AG09309 (cell line): Measurements from ENCODE around the gene OMA1.

Experiments used
- DNase-seq: peaks from one replicate; pipeline ENCODE4 v3.0.0-alpha.2; 2010; ENCODE audit warnings: low read depth
- H3K4me3 ChIP-seq: 2 replicates; pipeline ENCODE4 v1.5.1; 2011; ENCODE audit warnings: mild to moderate bottlenecking, low read depth, low read length, moderate library complexity; ENCODE audit not compliant: control insufficient read depth
- CTCF ChIP-seq: IDR thresholded peaks from 2 replicates; pipeline ENCODE4 v1.5.1; 2011; ENCODE audit warnings: mild to moderate bottlenecking, low read depth, low read length, inconsistent platforms; ENCODE audit not compliant: insufficient read depth, control insufficient read depth; ENCODE audit errors: missing control alignments

The OMA1 gene

DNA sequence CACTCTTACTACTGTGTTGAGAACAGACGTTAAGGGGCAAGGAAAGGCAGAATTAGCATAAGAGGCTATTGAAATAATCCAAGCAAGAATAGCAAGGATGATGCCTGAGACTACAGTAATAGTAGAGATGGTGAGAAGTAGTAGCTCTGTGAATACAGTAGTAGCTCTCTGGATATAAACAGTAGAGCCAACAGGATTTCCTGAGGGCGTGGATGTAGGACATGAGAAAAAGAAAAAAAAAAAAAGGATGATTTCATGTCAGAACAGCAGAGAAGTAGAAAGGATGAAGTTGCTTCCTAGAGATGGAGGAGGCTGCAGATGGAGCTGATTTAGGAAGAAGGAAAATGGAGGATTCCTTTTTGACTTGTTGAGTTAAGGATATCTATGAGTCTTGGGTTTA, 112.3 kb downstream of the OMA1 start:
- TF ChIP-seq CTCF: no peak
- DNase-seq: no peak
- H3K4me3 ChIP-seq: no peak overlapping the region

GRCh38 chr1:58432851-58433668, 113.5 kb downstream of the OMA1 start:
- peak; percentile 28 for TF ChIP-seq CTCF
- no peak overlapping the region for H3K4me3 ChIP-seq
- DNase-seq: peak; percentile 94

DNA sequence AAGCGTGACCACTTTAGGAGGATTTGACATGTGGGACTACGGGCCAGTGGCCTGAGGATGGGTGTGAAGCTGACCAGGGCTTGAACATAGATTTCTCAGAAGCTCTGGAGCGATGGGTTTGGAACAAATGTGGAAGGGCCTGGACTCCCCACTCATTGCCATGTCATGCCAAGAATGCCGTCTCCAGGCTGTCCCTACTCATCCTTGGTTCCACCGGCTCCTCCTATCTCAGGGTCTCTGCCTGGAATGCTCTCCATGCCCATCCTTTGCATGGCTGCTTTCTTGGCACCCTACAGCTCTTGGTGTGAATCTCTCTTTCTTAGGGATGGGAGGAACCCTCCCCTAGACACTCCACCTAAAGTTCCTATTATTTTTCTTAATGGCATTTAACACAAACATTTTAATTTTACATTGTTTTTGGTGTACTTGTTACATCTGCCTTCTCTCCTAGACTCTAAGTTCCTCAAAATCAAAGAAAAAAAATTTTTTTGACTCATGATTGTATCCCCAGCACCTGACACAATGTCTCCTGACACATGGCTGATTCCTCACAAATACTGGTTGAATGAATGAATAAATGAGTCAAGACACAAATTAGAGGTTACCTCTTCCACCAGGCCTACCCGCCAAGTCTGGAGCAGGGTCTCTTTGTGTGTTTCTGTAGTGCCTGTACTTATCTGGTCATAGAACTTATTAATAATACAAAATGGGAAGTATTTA, 114.5 kb downstream of the OMA1 start:
- no peak overlapping the region for H3K4me3 ChIP-seq
- TF ChIP-seq CTCF: no peak
- no peak for DNase-seq
